K562 (cell line): Measurements from ENCODE around the gene ATG12. TPM values are rescaled to one million over a fixed set of nuclear protein-coding genes. Genes with fewer than 3 reads are reported as not detected.

Experiments used
- ATAC-seq: fragments of 200-7000 bp; cut with Tn5 transposase; 3 replicates; pipeline ENCODE4 v1.9.1; 2020; ENCODE audit warnings: moderate library complexity
- BruUV-seq: library from RNA; stranded (reverse); fragments of 400-500 nt; replicated peaks from 2 replicates; lab custom pipeline; 2021; lab: Mats Ljungman, UMichigan
- CTCF ChIA-PET: fragments of 300-600 bp; formaldehyde crosslinking; extraction: SDS; loops from one replicate; lab custom pipeline; 2021; ENCODE audit warnings: low intra/inter-chr PET ratio; lab: Yijun Ruan, JAX
- POLR2A ChIA-PET: fragments of 300-600, 350-650 bp; sonication (Branson Sonifier 250); formaldehyde crosslinking; extraction: SDS; loops from one replicate; lab custom pipeline; 2021; ENCODE audit warnings: antibody characterized with exemption, inconsistent platforms; lab: Yijun Ruan, JAX
- DNase-seq, 4 experiments: peaks; one replicate each; pipeline versions ENCODE4 v3.0.0 to v3.0.0-alpha.2; 2011 to 2018; ENCODE audit warnings: low spot score in 3 of 4, mixed read lengths in 3 of 4; ENCODE audit errors: extremely low read depth in 1 of 4
- FAIRE-seq: peaks from 2 replicates; lab custom pipeline; 2011; peaks lifted over from hg19 to GRCh38; lab: Jason Lieb, UNC
- H2AFZ ChIP-seq: 2 replicates; pipeline ENCODE4 v1.6.0; 2011; ENCODE audit warnings: low read depth, low read length, control low read depth, inconsistent platforms
- H3K27ac ChIP-seq: fragments of 200-600 bp; 3 replicates; pipeline ENCODE4 v1.8.0; 2011; ENCODE audit warnings: low read depth, mild to moderate bottlenecking, control low read depth, inconsistent platforms, low read length, moderate library complexity, mixed read lengths; ENCODE audit errors: extremely low read depth
- H3K27me3 ChIP-seq, 2 experiments: fragments of 300-600 bp in 1 of 2; 2 replicates in 1 of 2; 3 replicates in 1 of 2; pipeline versions ENCODE4 v1.6.0 to v1.8.0; 2011; ENCODE audit warnings: inconsistent platforms in 2 of 2, low read length in 2 of 2, mild to moderate bottlenecking in 1 of 2, mixed read lengths in 1 of 2, moderate library complexity in 1 of 2; ENCODE audit not compliant: control insufficient read depth in 2 of 2, insufficient read depth in 2 of 2
- H3K36me3 ChIP-seq: fragments of 300-600 bp; 3 replicates; pipeline ENCODE4 v1.8.0; 2011; ENCODE audit warnings: mild to moderate bottlenecking, low read length, inconsistent platforms; ENCODE audit not compliant: control insufficient read depth, insufficient read depth
- H3K4me1 ChIP-seq, 2 experiments: fragments of 200-600 bp in 1 of 2; replicated peaks in 1 of 2; 2 replicates in 1 of 2; 3 replicates in 1 of 2; pipeline versions ENCODE4 v1.5.1 to v1.8.0; 2011; ENCODE audit warnings: inconsistent platforms in 2 of 2, low read length in 2 of 2, mild to moderate bottlenecking in 1 of 2, mixed read lengths in 1 of 2, moderate library complexity in 1 of 2; ENCODE audit not compliant: control insufficient read depth in 2 of 2, insufficient read depth in 2 of 2
- H3K4me2 ChIP-seq: 2 replicates; pipeline ENCODE4 v1.6.1; 2011; ENCODE audit warnings: low read length, control low read depth, inconsistent platforms, mixed read lengths; ENCODE audit not compliant: insufficient read depth
- H3K4me3 ChIP-seq: fragments of 200-600 bp; sonication (generic), shearing (Covaris generic); 2 replicates; pipeline ENCODE4 v1.5.1; 2016; ENCODE audit warnings: control low read depth, inconsistent platforms
- H3K79me2 ChIP-seq: fragments of 200-600 bp; 3 replicates; pipeline ENCODE4 v1.8.0; 2011; ENCODE audit warnings: low read length, inconsistent platforms; ENCODE audit not compliant: control insufficient read depth, insufficient read depth
- H3K9ac ChIP-seq, 2 experiments: 2 replicates each; pipeline versions ENCODE4 v1.6.0 to v1.6.1; 2011; ENCODE audit warnings: low read depth in 2 of 2, low read length in 2 of 2, control low read depth in 1 of 2, inconsistent platforms in 1 of 2, mild to moderate bottlenecking in 1 of 2, mixed read lengths in 1 of 2; ENCODE audit not compliant: insufficient read depth in 1 of 2
- H3K9me1 ChIP-seq: one replicate; pipeline ENCODE4 v1.6.0; 2011; ENCODE audit warnings: inconsistent platforms, mild to moderate bottlenecking, low read length, moderate library complexity; ENCODE audit not compliant: control insufficient read depth, insufficient read depth
- H3K9me3 ChIP-seq: replicated peaks from 2 replicates; pipeline ENCODE4 v1.5.1; 2011; ENCODE audit warnings: low read depth, low read length, inconsistent platforms; ENCODE audit not compliant: control insufficient read depth, insufficient read depth
- H4K20me1 ChIP-seq: replicated peaks from 2 replicates; pipeline ENCODE4 v1.6.1; 2011; ENCODE audit warnings: low read length, inconsistent platforms, mixed read lengths; ENCODE audit not compliant: control insufficient read depth, insufficient read depth
- CREBBP ChIP-seq: IDR thresholded peaks from one replicate; pipeline ENCODE4 v1.6.1; 2012; ENCODE audit warnings: low read depth, mild to moderate bottlenecking, control low read depth, inconsistent platforms, low read length
- CXXC5 ChIP-seq: fragments of 250-450 bp; sonication (Bioruptor Pico); IDR thresholded peaks from 2 replicates; pipeline ENCODE4 v1.8.0; 2022; ENCODE audit warnings: inconsistent platforms, mild to moderate bottlenecking, moderate library complexity
- ELK3 ChIP-seq: fragments of 450-650 bp; formaldehyde crosslinking; IDR thresholded peaks from 2 replicates; pipeline ENCODE4 v1.4.0; 2020; ENCODE audit warnings: mild to moderate bottlenecking
- HSF4 ChIP-seq: fragments of 250-450 bp; sonication (Bioruptor Pico); IDR thresholded peaks from 2 replicates; pipeline ENCODE4 v2.1.2; 2022; ENCODE audit warnings: mild to moderate bottlenecking, moderate library complexity, borderline replicate concordance
- NKRF ChIP-seq: fragments of 450-650 bp; IDR thresholded peaks from 2 replicates; pipeline ENCODE4 v1.6.1; 2016; ENCODE audit warnings: borderline replicate concordance
- SOX6 ChIP-seq: fragments of 450-650 bp; IDR thresholded peaks from 2 replicates; pipeline ENCODE4 v1.6.1; 2014; ENCODE audit warnings: mild to moderate bottlenecking
- ZNF175 ChIP-seq: fragments of 200-800 bp; sonication (Bioruptor generic); IDR thresholded peaks from 2 replicates; pipeline ENCODE4 v1.6.1; 2016; ENCODE audit warnings: low read depth, mild to moderate bottlenecking, missing genetic modification characterization, missing compliant biosample characterization
- ZNF507 ChIP-seq: conservative IDR thresholded peaks from 2 replicates; pipeline ENCODE4 v1.6.1; 2017; ENCODE audit warnings: missing genetic modification characterization, missing compliant biosample characterization
- ZNF668 ChIP-seq: fragments of 250-450 bp; sonication (Bioruptor Pico); IDR thresholded peaks from 2 replicates; pipeline ENCODE4 v1.8.0; 2022; ENCODE audit warnings: mild to moderate bottlenecking, inconsistent platforms
- in situ Hi-C: fragments of 300-500 bp; cut with MboI; formaldehyde crosslinking; loops from 4 replicates; pipeline ENCODE4 v1.15.0; 2018; ENCODE audit warnings: inconsistent platforms, mixed read lengths
- intact Hi-C: fragments of 100-400 bp; cut with micrococcal nuclease; formaldehyde crosslinking; loops from 2 replicates; pipeline ENCODE4 v1.14.2; 2022
- polyA plus RNA-seq, 8 experiments: library from polyadenylated mRNA; depleted of rRNA in 4 of 8; stranded (reverse) in 5 of 8; unstranded in 3 of 8; fragments of >200 nt; fragmentation: Nextera tagmentation in 2 of 8; fragmentation: Illumina TruSeq in 1 of 8; extraction: Ambion mirVana in 2 of 8; extraction: Trizol in 1 of 8; gene quantifications; 2 replicates each; pipeline versions ENCODE4 v1.2.1 to v1.2.3, GENCODE V29; 2011 to 2014; ENCODE audit warnings: inconsistent platforms in 1 of 8, missing spikeins in 1 of 8
- total RNA-seq, 7 experiments: library from RNA; depleted of rRNA in 6 of 7; stranded (reverse); fragments of >200 nt in 6 of 7; fragmentation: Illumina TruSeq in 2 of 7; extraction: Trizol in 2 of 7; gene quantifications; 2 replicates each; pipeline versions ENCODE4 v1.2.1 to v1.2.3, GENCODE V29; 2011 to 2021; ENCODE audit warnings: low replicate concordance in 1 of 7

The ATG12 gene
- total and polyA plus RNA-seq, 9 of the 15 experiments (the other 6 are each of a cell fraction or from before 2014, with no cell fraction given) = 21.6 to 132 (median 61.3) TPM

- DNase-seq = no peak
- CTCF ChIA-PET = no interaction called here
- Histone ChIP-seq H3K9ac (no peak overlapping the region), H3K9me1 (no peaks in the 10 kb centered on the region), H3K9me3 (no peaks in the 10 kb centered on the region), H3K4me3 (no peak overlapping the region), H3K4me1 (no peaks in the 10 kb centered on the region), H2AFZ (no peak overlapping the region), H3K27ac (no peak overlapping the region), H3K79me2 (no peaks in the 10 kb centered on the region), H3K36me3 (no peaks in the 10 kb centered on the region), H3K27me3 (peaks cover 6 to 22% of the 10 kb centered on the region in 2 experiments; a peak in 4 of 5 replicates), H4K20me1 (no peaks in the 10 kb centered on the region), H3K4me2 (no peak overlapping the region)
- no TSS peak for BruUV-seq
- in situ Hi-C loops = no loop called here
- intact Hi-C loops = no loop called here
- POLR2A ChIA-PET = interaction anchor here (1.1 kb wide), 1 partner anchor 11 kb away, joined by 4 read pairs; no protein-coding TSS in a partner anchor
- ATAC-seq = no peak
- FAIRE-seq = no peak
- TF ChIP-seq CXXC5 (no peak), NKRF (no peak), SOX6 (no peak), ZNF507 (tag) (no peak), CREBBP (no peak), HSF4 (no peak), ZNF175 (CRISPR knock-in tag) (no peak), ZNF668 (CRISPR knock-in tag) (no peak), ELK3 (CRISPR knock-in tag) (no peak)
Measured at GRCh38 chr5:115810761-115811160, 30.6 kb downstream of the ATG12 start.
